GM19239 (cell line): Measurements from ENCODE around the gene RAB8B.

Experiments
- DNase-seq: peaks from one replicate; pipeline ENCODE4 v3.0.0; 2011; ENCODE audit warnings: low spot score; ENCODE audit not compliant: insufficient read length
- FAIRE-seq: peaks from 2 replicates; lab custom pipeline; 2011; peaks lifted over from hg19 to GRCh38; lab: Jason Lieb, UNC

Gene RAB8B

GRCh38 chr15:63180746-63181145, 8.7 kb upstream of the RAB8B start:
- FAIRE-seq, result no peak
- DNase-seq, result no peak

GRCh38 chr15:63181648-63182047, 7.8 kb upstream of the RAB8B start:
- no peak for DNase-seq
- FAIRE-seq, result no peak

GRCh38 chr15:63185206-63185605, 4.2 kb upstream of the RAB8B start:
- FAIRE-seq, result no peak

GRCh38 chr15:63186065-63186464, 3.3 kb upstream of the RAB8B start:
- DNase-seq, result no peak
- no peak for FAIRE-seq

More at GRCh38 chr15:63185206-63185605, 4.2 kb upstream of the RAB8B start:
- no peak for DNase-seq

GRCh38 chr15:63187589-63188226, 1.7 kb upstream of the RAB8B start:
- no peak for DNase-seq
- no peak for FAIRE-seq

- DNase-seq (no peak), FAIRE-seq (no peak)
Observed at GRCh38 chr15:63188247-63188925, 1.0 kb upstream of the RAB8B start.

DNA sequence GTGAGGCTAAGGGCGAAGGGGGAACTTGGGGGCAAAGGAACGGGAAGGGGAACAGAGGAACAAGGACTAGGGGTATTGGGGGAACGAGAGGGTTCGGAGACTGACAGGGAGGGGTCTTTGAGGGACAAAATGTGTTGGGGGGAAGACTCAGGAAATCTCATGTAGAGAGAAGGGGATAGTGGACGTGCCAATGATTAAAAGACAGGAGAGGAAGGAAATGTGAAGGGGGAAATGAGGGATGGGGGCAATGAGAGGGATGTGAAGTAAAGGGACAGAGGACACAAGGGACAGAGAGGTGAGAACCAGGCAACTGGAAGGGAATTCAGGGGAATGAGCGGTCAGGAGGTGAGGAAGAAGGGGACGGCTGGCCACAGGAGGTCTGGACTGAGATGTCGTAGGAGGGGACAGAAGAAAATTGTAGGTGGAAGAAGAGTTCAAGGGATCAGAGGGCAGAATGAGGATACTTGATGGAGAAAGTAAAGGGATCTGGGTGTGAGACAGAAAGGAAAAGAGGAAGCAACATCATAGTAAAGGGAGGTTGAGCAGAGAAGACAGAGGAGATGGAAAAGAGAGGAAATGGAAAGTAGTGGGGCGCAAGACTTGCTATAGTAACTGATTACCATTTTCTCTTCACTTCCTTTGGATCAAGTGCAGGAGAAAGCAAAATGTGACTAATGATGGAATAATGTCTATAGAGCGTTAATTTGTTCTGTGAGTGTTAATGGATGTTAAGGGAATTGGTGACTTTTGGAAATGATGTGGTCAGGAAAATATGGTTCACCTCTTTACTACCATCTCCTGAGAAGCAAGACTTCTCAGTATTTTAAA, 749 bp downstream of the RAB8B start:
- no peak for DNase-seq
- peak; percentile 86 for FAIRE-seq

GRCh38 chr15:63190769-63191649, 1.6 kb downstream of the RAB8B start:
- DNase-seq, result no peak
- no peak for FAIRE-seq

DNA sequence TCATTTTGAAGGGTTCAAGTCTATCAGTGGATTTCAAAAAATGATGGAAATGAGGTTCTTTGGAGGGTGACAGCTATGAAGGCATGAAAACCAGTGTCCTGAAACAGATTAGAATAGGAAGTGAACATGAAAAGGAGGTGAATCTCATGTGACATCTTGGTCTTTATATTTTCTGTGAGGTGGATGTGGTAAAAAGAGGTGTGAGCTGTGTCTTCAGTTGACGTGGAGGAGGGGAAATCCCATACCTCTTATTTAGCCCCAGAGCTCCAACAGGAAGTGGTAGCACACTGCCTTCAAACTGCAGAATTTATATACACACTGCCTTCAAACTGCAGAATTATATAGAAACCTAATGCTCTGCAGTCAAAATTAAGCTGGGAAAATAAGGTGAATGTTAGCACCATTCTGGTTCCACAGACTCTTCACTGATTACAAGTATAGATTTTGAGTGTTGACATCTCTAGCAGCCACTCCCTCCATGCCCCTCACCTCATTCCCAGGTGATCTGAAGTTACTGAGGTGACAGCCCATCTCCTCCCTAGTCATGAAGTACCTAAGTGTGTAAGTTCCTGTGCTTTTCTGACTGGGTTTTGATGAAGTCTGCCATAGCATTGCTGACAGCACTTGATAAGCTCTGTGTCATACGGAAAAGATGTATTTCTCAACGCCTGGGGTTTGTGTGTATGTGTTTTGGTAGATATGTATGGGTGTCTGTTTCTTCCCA, 2.7 kb downstream of the RAB8B start:
- FAIRE-seq (peak; percentile 98), DNase-seq (no peak)

GRCh38 chr15:63192619-63193206, 3.3 kb downstream of the RAB8B start:
- no peak for DNase-seq
- no peak for FAIRE-seq

DNA sequence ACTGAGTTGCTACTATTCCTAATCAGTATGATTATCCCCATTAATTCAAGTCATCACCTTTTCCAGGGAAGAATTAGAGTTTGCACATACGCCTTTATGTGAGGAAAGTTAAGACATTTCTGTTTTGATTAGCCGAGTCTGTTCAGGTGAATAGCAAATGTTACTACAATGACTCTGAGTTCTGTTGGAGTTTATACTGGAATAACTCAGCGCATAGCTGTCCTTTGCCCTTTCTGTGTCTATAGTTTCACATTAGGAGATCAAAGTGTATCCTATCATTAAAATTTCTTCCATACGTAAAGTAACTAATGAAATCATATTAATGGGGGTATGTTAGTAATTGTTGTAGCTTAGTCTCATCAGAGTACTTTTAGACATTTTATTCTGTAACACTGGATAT, 4.9 kb downstream of the RAB8B start:
- no peak for FAIRE-seq
- DNase-seq, result no peak

DNA sequence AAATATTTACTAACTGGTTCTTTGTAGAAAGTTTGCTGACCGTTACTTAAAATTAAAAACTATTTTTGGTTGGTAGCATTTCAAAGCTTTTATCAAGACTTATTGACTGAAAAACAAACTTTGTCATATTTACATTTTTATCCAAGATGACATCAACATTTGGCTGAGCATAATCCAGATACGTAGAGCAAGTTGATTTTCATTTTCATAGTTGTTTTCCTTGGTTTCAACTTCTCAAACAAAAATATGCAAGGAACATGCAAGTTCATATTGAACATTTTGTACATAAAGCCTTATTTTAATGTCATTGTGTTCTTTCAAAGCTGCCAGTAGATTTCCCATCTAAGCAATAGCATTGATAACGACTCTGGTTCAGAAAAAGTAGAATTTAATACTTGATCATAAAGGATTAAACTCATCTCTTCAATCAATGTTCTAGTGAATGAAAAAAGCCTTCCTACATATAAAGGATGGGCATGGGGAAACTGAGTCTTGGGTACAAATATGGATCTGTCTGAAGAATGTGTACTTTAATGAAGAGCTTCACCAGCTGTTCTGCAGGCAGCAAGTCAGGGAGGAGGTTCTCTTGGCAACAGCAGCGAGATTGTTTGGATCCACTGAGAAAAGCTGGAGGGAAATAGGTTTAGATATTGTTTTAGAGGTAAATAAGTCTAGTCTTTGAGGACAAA, 5.6 kb downstream of the RAB8B start:
- DNase-seq (no peak), FAIRE-seq (peak; percentile 85)

DNA sequence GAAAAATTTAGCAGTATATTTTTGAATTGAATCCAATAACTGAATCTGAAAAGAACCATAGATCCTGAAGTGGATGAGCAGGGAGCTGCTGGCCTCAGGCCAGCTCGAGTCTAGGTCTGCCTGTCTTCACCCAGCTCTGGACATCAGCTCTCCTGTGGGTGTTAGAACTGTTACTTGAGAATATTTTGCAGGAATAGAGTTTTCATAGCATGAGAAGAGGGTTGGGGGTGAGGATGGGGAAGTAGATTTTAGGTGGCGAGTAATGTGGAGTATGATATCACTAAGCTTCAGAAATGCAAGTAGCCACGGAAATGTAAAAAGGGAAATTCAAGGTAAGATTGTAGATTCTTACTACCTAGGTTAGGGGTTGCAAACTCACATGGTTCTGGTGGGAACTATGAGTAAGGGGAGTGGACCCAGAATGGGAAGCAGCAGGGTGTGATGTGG, 6.2 kb downstream of the RAB8B start:
- FAIRE-seq (no peak), DNase-seq (no peak)

DNA sequence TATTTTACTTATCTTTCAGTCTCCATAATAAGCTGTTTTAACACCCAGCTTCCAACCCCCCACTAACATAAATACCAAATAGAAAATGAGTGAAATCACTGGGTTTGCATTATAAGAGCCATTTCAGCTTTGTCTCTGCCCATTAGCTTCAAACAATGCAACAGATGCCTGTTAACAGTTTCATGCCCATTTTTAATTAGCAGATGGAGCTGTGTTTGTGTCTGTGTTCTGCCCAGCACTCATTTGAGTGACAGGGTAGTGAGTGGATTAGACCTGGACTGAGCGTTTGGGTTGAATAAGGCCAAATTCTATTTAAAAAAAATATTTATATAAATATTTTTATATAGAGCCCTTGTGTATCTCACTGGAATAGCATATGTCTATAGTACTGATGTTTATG, 7.4 kb downstream of the RAB8B start:
- DNase-seq (no peak), FAIRE-seq (no peak)

DNA sequence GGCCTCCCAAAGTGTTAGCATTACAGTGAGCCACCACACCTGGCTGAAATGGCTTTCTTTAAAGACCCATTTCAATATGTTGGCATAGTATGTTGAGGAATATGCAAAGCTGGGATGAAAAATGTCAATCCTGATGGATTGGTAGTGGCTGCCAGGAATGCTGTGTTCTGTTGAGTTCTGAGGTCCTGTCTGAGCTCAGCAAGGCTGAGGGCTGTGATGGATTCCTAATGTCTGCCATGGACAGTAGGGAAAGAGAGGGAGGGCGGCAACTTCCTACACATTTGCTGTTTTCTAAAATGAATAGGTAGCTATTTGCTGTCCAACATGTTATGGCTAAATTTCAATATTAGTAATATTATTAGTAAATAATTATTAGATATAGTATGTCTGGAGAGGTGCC, 8.2 kb downstream of the RAB8B start:
- DNase-seq, result no peak
- no peak for FAIRE-seq

DNA sequence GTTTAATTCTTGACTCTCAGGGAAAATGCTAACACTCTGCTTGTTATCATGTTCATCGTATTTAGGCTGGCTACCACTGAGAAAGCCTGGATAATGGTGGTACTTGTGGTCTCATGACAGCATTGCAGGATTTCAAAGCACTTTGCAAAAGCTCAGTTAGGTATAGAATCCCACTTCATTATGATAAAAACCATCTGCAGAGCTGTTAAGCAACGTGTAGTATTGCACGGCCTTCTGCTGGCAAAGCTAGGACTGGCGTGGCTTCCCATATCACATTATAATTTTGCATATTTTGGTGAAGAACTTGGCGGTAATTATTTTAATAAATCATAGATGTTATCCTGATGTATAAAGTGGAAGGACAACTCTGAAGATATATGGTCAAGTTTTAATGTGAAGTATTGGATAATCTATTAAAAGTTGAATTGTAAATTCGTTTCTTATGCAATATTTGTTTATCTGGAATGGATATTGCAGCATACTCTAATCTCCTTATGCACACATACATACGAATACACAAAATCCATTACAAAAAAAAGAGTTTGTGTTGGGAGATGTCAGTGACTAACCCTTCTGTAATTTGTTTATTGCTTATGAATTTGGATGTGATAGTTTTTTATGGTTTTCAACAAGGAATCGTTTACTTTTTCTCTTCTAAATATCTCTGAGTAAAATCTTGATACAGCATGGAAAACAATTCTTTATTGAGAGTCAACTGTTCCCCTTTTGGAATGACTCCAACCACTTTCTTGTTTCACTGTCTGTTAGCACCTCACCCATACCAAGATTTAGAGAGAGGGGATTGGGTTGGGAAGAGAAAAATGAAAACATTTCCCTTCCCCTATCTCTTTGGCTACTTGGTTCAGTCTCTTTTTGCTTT, 9.2 kb downstream of the RAB8B start:
- DNase-seq (no peak), FAIRE-seq (peak; percentile 70)

DNA sequence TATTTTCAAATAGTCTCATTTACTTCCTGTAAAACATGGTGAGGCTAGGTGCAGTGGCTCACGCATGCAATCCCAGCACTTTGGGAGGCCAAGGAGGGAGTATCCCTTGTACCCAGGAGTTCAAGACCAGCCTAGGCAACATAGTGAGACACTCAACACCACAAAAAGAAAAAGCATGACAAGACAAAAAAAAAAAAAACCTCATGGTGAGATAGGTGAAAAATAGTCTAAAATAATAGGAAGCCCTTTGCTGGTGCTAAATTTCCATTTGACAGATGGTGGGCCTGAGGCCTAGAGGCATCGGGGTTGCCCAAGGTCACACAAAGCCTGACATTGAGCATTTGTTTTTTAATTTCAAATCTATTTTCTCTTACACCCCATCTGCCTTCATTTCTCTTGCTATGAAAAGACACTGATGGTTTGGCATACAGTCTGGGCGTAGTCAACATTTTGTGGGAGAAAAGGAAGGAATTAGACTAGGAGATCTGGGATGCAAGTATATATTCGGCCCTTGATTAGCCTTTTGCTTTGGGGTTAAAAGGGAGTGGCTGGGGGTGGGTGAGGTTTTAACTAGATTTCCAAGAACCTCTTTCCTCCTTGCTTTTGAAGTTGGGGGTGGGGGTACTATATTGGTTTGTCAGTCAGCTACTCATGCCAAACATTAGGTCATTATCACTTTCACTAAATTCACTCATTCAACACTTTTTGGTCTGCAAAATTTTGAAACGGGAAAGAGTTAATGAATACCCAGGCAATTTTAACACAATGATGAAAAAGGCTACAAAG, 11.3 kb downstream of the RAB8B start:
- FAIRE-seq, result no peak
- no peak for DNase-seq
